Measurements from ENCODE around the gene ECE1.

The ECE1 gene

DNA sequence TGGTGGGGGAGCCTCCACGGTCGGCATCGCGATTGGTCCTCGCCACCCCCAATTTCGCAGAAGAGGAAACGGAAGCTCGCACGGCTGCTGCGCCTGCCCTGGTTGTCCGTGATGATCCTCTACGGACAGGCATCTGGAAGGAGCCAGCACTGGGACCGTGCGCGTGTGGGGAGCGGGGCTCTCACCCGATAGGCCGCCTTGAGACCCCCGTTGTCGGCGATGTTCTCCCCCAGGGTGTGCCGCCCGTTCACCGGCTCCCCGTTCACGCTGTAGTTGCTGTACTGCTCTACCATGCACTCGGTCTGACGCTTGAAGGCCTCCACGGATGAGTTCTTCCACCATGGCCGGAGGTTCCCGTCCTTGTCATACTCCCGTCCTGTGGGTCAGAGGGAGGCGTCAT lies 65.2 kb downstream of the ECE1 start:
- H3K4me3 ChIP-seq (ENCODE audit: low read length, poor library complexity, severe bottlenecking), result no peak overlapping the region
- H3K79me2 ChIP-seq (ENCODE audit: insufficient read depth, low read length), result no peaks in the 10 kb centered on the region
- H3K9me2 ChIP-seq (replicated peaks; ENCODE audit: low read depth, low read length), result no peaks in the 10 kb centered on the region
- H2AFZ ChIP-seq (ENCODE audit: low read length), result no peak overlapping the region
- H3K9ac ChIP-seq (ENCODE audit: low read depth, low read length, poor library complexity, severe bottlenecking), result no peak overlapping the region
- H3K36me3 ChIP-seq (ENCODE audit: insufficient read depth, low read length), result no peaks in the 10 kb centered on the region; the same call in 1 of the 2 replicates
- H3K9me3 ChIP-seq (ENCODE audit: insufficient read depth, low read depth, low read length), result no peaks in the 10 kb centered on the region
- no peak overlapping the region for H3K4me2 ChIP-seq (ENCODE audit: low read depth, low read length, poor library complexity, severe bottlenecking)
- no peaks in the 10 kb centered on the region for H4K20me1 ChIP-seq (ENCODE audit: insufficient read depth, low read length, poor library complexity, severe bottlenecking)
- no peaks in the 10 kb centered on the region for H3K27me3 ChIP-seq (ENCODE audit: insufficient read depth, low read length, poor library complexity, severe bottlenecking)
- no peaks in the 10 kb centered on the region for H3K4me1 ChIP-seq (ENCODE audit: insufficient read depth, low read length, poor library complexity, severe bottlenecking)
- no peak for TF ChIP-seq EZH2phosphoT487 (IDR thresholded peaks at IDR 0.05; ENCODE audit: borderline replicate concordance)
- no peaks in the 10 kb centered on the region for H3F3A ChIP-seq (ENCODE audit: low read depth)

DNA sequence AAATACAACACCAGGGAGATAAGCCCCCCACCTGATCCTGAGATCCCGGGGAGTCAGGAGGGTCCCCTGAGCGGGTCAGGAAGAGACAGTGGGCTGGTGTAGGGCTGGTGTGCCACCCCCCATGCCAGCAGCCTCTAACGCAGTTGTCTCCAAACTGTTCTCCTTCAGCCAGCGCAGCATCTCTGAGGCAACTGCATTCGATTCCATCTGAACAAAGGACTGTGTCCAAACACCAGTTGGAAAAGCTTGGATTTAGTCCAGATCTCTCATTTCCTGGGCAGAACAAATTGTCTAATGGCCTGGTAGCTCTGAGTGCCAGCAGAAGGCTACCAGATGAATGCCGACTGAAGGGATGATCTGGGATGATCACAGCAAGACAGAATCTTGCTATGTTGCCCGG lies 69.4 kb downstream of the ECE1 start:
- no peak overlapping the region for H3K4me2 ChIP-seq (ENCODE audit: low read depth, low read length, poor library complexity, severe bottlenecking)
- H3K27me3 ChIP-seq (ENCODE audit: insufficient read depth, low read length, poor library complexity, severe bottlenecking), result no peaks in the 10 kb centered on the region
- H3K9me3 ChIP-seq (ENCODE audit: insufficient read depth, low read depth, low read length), result no peaks in the 10 kb centered on the region
- TF ChIP-seq EZH2phosphoT487 (IDR thresholded peaks at IDR 0.05; ENCODE audit: borderline replicate concordance) (no peak), CTCF (conservative IDR thresholded peaks at IDR 0.05; ENCODE audit: low read length) (no peak)
- H3K9me2 ChIP-seq (replicated peaks; ENCODE audit: low read depth, low read length), result no peaks in the 10 kb centered on the region
- H3K4me1 ChIP-seq (ENCODE audit: insufficient read depth, low read length, poor library complexity, severe bottlenecking), result no peaks in the 10 kb centered on the region
- no peak overlapping the region for H3K9ac ChIP-seq (ENCODE audit: low read depth, low read length, poor library complexity, severe bottlenecking)
- H2AFZ ChIP-seq (ENCODE audit: low read length), result no peak overlapping the region
- H3K4me3 ChIP-seq (ENCODE audit: low read length, poor library complexity, severe bottlenecking), result no peak overlapping the region
- H3K79me2 ChIP-seq (ENCODE audit: insufficient read depth, low read length), result no peaks in the 10 kb centered on the region
- H4K20me1 ChIP-seq (ENCODE audit: insufficient read depth, low read length, poor library complexity, severe bottlenecking), result no peaks in the 10 kb centered on the region
- H3F3A ChIP-seq (ENCODE audit: low read depth), result no peaks in the 10 kb centered on the region
- no peaks in the 10 kb centered on the region; the same call in 1 of the 2 replicates for H3K36me3 ChIP-seq (ENCODE audit: insufficient read depth, low read length)

- Histone ChIP-seq H3K4me1 (ENCODE audit: insufficient read depth, low read length, poor library complexity, severe bottlenecking) (no peaks in the 10 kb centered on the region), H2AFZ (ENCODE audit: low read length) (no peak overlapping the region), H3K79me2 (ENCODE audit: insufficient read depth, low read length) (no peaks in the 10 kb centered on the region), H3F3A (ENCODE audit: low read depth) (no peaks in the 10 kb centered on the region), H3K4me2 (ENCODE audit: low read depth, low read length, poor library complexity, severe bottlenecking) (no peak overlapping the region), H3K9me3 (ENCODE audit: insufficient read depth, low read depth, low read length) (no peaks in the 10 kb centered on the region), H3K4me3 (ENCODE audit: low read length, poor library complexity, severe bottlenecking) (no peak overlapping the region), H4K20me1 (ENCODE audit: insufficient read depth, low read length, poor library complexity, severe bottlenecking) (no peaks in the 10 kb centered on the region), H3K36me3 (ENCODE audit: insufficient read depth, low read length) (no peaks in the 10 kb centered on the region), H3K9me2 (replicated peaks; ENCODE audit: low read depth, low read length) (no peaks in the 10 kb centered on the region), H3K27me3 (ENCODE audit: insufficient read depth, low read length, poor library complexity, severe bottlenecking) (no peaks in the 10 kb centered on the region), H3K9ac (ENCODE audit: low read depth, low read length, poor library complexity, severe bottlenecking) (no peak overlapping the region)
- TF ChIP-seq CTCF (conservative IDR thresholded peaks at IDR 0.05; ENCODE audit: low read length), result no peak
- TF ChIP-seq EZH2phosphoT487 (IDR thresholded peaks at IDR 0.05; ENCODE audit: borderline replicate concordance), result no peak
These were observed 70.6 kb downstream of the ECE1 start for GRCh38 chr1:21219674-21220073.

GRCh38 chr1:21217812-21218596 lies 72.3 kb downstream of the ECE1 start:
- H3K4me3 ChIP-seq (ENCODE audit: low read length, poor library complexity, severe bottlenecking), result no peak overlapping the region
- H3K9me2 ChIP-seq (replicated peaks; ENCODE audit: low read depth, low read length), result no peaks in the 10 kb centered on the region
- TF ChIP-seq CTCF (conservative IDR thresholded peaks at IDR 0.05; ENCODE audit: low read length) (peak; percentile 69), EZH2phosphoT487 (IDR thresholded peaks at IDR 0.05; ENCODE audit: borderline replicate concordance) (no peak)
- no peaks in the 10 kb centered on the region for H3F3A ChIP-seq (ENCODE audit: low read depth)
- no peaks in the 10 kb centered on the region for H4K20me1 ChIP-seq (ENCODE audit: insufficient read depth, low read length, poor library complexity, severe bottlenecking)
- H3K9ac ChIP-seq (ENCODE audit: low read depth, low read length, poor library complexity, severe bottlenecking), result no peak overlapping the region
- no peaks in the 10 kb centered on the region for H3K79me2 ChIP-seq (ENCODE audit: insufficient read depth, low read length)
- no peak overlapping the region for H2AFZ ChIP-seq (ENCODE audit: low read length)
- no peaks in the 10 kb centered on the region for H3K27me3 ChIP-seq (ENCODE audit: insufficient read depth, low read length, poor library complexity, severe bottlenecking)
- no peaks in the 10 kb centered on the region for H3K4me1 ChIP-seq (ENCODE audit: insufficient read depth, low read length, poor library complexity, severe bottlenecking)
- no peaks in the 10 kb centered on the region for H3K9me3 ChIP-seq (ENCODE audit: insufficient read depth, low read depth, low read length)
- H3K4me2 ChIP-seq (ENCODE audit: low read depth, low read length, poor library complexity, severe bottlenecking), result no peak overlapping the region
- H3K36me3 ChIP-seq (ENCODE audit: insufficient read depth, low read length), result no peaks in the 10 kb centered on the region
